ENCODE measurements around the gene CDH13.

CDH13 gene

GRCh38 chr16:83329441-83329840 is 702.7 kb downstream of the CDH13 start:
- no peak for TF ChIP-seq REST (IDR thresholded peaks at IDR 0.05; ENCODE audit: insufficient replicate concordance, low read depth)
- no peak for TF ChIP-seq POLR2AphosphoS5 (IDR thresholded peaks at IDR 0.05; ENCODE audit: low read depth)
- TF ChIP-seq CTCF (IDR thresholded peaks at IDR 0.05; ENCODE audit: insufficient read depth, low read length), result no peak
- no peak for TF ChIP-seq GABPA (IDR thresholded peaks at IDR 0.05; ENCODE audit: low read depth)
- TF ChIP-seq SPI1 (IDR thresholded peaks at IDR 0.05; ENCODE audit: borderline replicate concordance, low read depth), result no peak
- no peak overlapping the region for H3K4me3 ChIP-seq (replicated peaks; ENCODE audit: insufficient read depth, low read length)
- no peak for DNase-seq (ENCODE audit: low read depth in 1 of 2, low spot score in 1 of 2)
- no peak overlapping the region for H3K27ac ChIP-seq (replicated peaks)
- no peaks in the 10 kb centered on the region for H3K27me3 ChIP-seq (ENCODE audit: insufficient read depth, poor library complexity, severe bottlenecking)

GRCh38 chr16:83330251-83330650 is 703.5 kb downstream of the CDH13 start:
- H3K4me3 ChIP-seq (replicated peaks; ENCODE audit: insufficient read depth, low read length), result no peak overlapping the region
- no peak overlapping the region for H3K27ac ChIP-seq (replicated peaks)
- TF ChIP-seq CTCF (IDR thresholded peaks at IDR 0.05; ENCODE audit: insufficient read depth, low read length), result no peak
- no peak for TF ChIP-seq REST (IDR thresholded peaks at IDR 0.05; ENCODE audit: insufficient replicate concordance, low read depth)
- TF ChIP-seq SPI1 (IDR thresholded peaks at IDR 0.05; ENCODE audit: borderline replicate concordance, low read depth), result no peak
- TF ChIP-seq POLR2AphosphoS5 (IDR thresholded peaks at IDR 0.05; ENCODE audit: low read depth), result no peak
- DNase-seq (ENCODE audit: low read depth in 1 of 2, low spot score in 1 of 2), result no peak
- H3K27me3 ChIP-seq (ENCODE audit: insufficient read depth, poor library complexity, severe bottlenecking), result no peaks in the 10 kb centered on the region

GRCh38 chr16:83335076-83335475 is 708.3 kb downstream of the CDH13 start:
- Histone ChIP-seq H3K27me3 (ENCODE audit: insufficient read depth, poor library complexity, severe bottlenecking) (no peaks in the 10 kb centered on the region), H3K4me3 (replicated peaks; ENCODE audit: insufficient read depth, low read length) (no peak overlapping the region), H3K27ac (replicated peaks) (no peak overlapping the region)
- no peak for DNase-seq (ENCODE audit: low read depth in 1 of 2, low spot score in 1 of 2)
- no peak for TF ChIP-seq GABPA (IDR thresholded peaks at IDR 0.05; ENCODE audit: low read depth)
- no peak for TF ChIP-seq CTCF (IDR thresholded peaks at IDR 0.05; ENCODE audit: insufficient read depth, low read length)
- no peak for TF ChIP-seq SPI1 (IDR thresholded peaks at IDR 0.05; ENCODE audit: borderline replicate concordance, low read depth)
- TF ChIP-seq REST (IDR thresholded peaks at IDR 0.05; ENCODE audit: insufficient replicate concordance, low read depth), result no peak
- no peak for TF ChIP-seq POLR2AphosphoS5 (IDR thresholded peaks at IDR 0.05; ENCODE audit: low read depth)
